ENCODE data around the gene PPM1F.

Gene PPM1F

GRCh38 chr22:21964918-21965484 lies 12.4 kb upstream of the PPM1F start:
- Histone ChIP-seq H3K27me3 (ENCODE audit: low read depth, low read length) (no peaks in the 10 kb centered on the region), H3K36me3 (replicated peaks; ENCODE audit: low read depth, low read length) (peaks cover 63% of the 10 kb centered on the region), H3K4me3 (ENCODE audit: low read length) (no peak overlapping the region)

GRCh38 chr22:21964234-21964633 lies 11.6 kb upstream of the PPM1F start:
- Histone ChIP-seq H2AFZ (ENCODE audit: low read depth, low read length) (no peak overlapping the region), H3K27ac (ENCODE audit: low read length) (no peak overlapping the region), H3K79me2 (ENCODE audit: low read length) (no peaks in the 10 kb centered on the region), H3K4me2 (ENCODE audit: low read length) (no peak overlapping the region), H3K4me3 (ENCODE audit: low read length) (no peak overlapping the region), H3K36me3 (replicated peaks; ENCODE audit: low read depth, low read length) (peaks cover 61% of the 10 kb centered on the region), H4K20me1 (ENCODE audit: insufficient read depth, low read length) (no peaks in the 10 kb centered on the region), H3K9ac (ENCODE audit: low read length) (no peak overlapping the region), H3K9me3 (ENCODE audit: insufficient read depth, low read length) (no peaks in the 10 kb centered on the region), H3K4me1 (ENCODE audit: low read length) (no peaks in the 10 kb centered on the region), H3K27me3 (ENCODE audit: low read depth, low read length) (no peaks in the 10 kb centered on the region)
- TF ChIP-seq EZH2phosphoT487 (IDR thresholded peaks at IDR 0.05; ENCODE audit: low read depth) (no peak), CTCF (IDR thresholded peaks at IDR 0.05; ENCODE audit: low read depth, low read length) (no peak)

More at GRCh38 chr22:21964918-21965484, 12.4 kb upstream of the PPM1F start:
- no peak overlapping the region for H3K4me2 ChIP-seq (ENCODE audit: low read length)
- H2AFZ ChIP-seq (ENCODE audit: low read depth, low read length) = no peak overlapping the region
- no peak overlapping the region for H3K27ac ChIP-seq (ENCODE audit: low read length)
- H3K9ac ChIP-seq (ENCODE audit: low read length) = no peak overlapping the region
- no peaks in the 10 kb centered on the region for H4K20me1 ChIP-seq (ENCODE audit: insufficient read depth, low read length)
- TF ChIP-seq EZH2phosphoT487 (IDR thresholded peaks at IDR 0.05; ENCODE audit: low read depth) (no peak), CTCF (IDR thresholded peaks at IDR 0.05; ENCODE audit: low read depth, low read length) (no peak)
- H3K79me2 ChIP-seq (ENCODE audit: low read length) = no peaks in the 10 kb centered on the region
- no peaks in the 10 kb centered on the region for H3K9me3 ChIP-seq (ENCODE audit: insufficient read depth, low read length)
- no peaks in the 10 kb centered on the region for H3K4me1 ChIP-seq (ENCODE audit: low read length)

- Histone ChIP-seq H3K27me3 (ENCODE audit: low read depth, low read length) (no peaks in the 10 kb centered on the region), H3K79me2 (ENCODE audit: low read length) (no peaks in the 10 kb centered on the region), H3K4me2 (ENCODE audit: low read length) (no peak overlapping the region), H4K20me1 (ENCODE audit: insufficient read depth, low read length) (no peaks in the 10 kb centered on the region), H3K9ac (ENCODE audit: low read length) (no peak overlapping the region), H3K9me3 (ENCODE audit: insufficient read depth, low read length) (no peaks in the 10 kb centered on the region), H3K4me1 (ENCODE audit: low read length) (no peaks in the 10 kb centered on the region), H3K4me3 (ENCODE audit: low read length) (no peak overlapping the region), H3K27ac (ENCODE audit: low read length) (no peak overlapping the region), H2AFZ (ENCODE audit: low read depth, low read length) (no peak overlapping the region), H3K36me3 (replicated peaks; ENCODE audit: low read depth, low read length) (peaks cover 61% of the 10 kb centered on the region)
- TF ChIP-seq CTCF (IDR thresholded peaks at IDR 0.05; ENCODE audit: low read depth, low read length) = no peak
- no peak for TF ChIP-seq EZH2phosphoT487 (IDR thresholded peaks at IDR 0.05; ENCODE audit: low read depth)
Observed at GRCh38 chr22:21963790-21964211, 11.2 kb upstream of the PPM1F start.

- H3K4me2 ChIP-seq (ENCODE audit: low read length) = no peak overlapping the region
- H3K79me2 ChIP-seq (ENCODE audit: low read length) = no peaks in the 10 kb centered on the region
- no peaks in the 10 kb centered on the region for H3K9me3 ChIP-seq (ENCODE audit: insufficient read depth, low read length)
- H3K36me3 ChIP-seq (replicated peaks; ENCODE audit: low read depth, low read length) = peaks cover 57% of the 10 kb centered on the region
- no peak overlapping the region for H2AFZ ChIP-seq (ENCODE audit: low read depth, low read length)
- H3K27ac ChIP-seq (ENCODE audit: low read length) = no peak overlapping the region
- H3K4me1 ChIP-seq (ENCODE audit: low read length) = no peaks in the 10 kb centered on the region
- H3K9ac ChIP-seq (ENCODE audit: low read length) = no peak overlapping the region
- no peak for TF ChIP-seq CTCF (IDR thresholded peaks at IDR 0.05; ENCODE audit: low read depth, low read length)
- TF ChIP-seq EZH2phosphoT487 (IDR thresholded peaks at IDR 0.05; ENCODE audit: low read depth) = no peak
- H3K4me3 ChIP-seq (ENCODE audit: low read length) = no peak overlapping the region
- no peaks in the 10 kb centered on the region for H3K27me3 ChIP-seq (ENCODE audit: low read depth, low read length)
- H4K20me1 ChIP-seq (ENCODE audit: insufficient read depth, low read length) = no peaks in the 10 kb centered on the region
Observed at GRCh38 chr22:21963286-21963685, 10.6 kb upstream of the PPM1F start.

All from OCI-LY3 (cell line).